Peyer's patch (tissue), 4 donors: ENCODE measurements around the gene LIMS2. TPM values are rescaled to one million over a fixed set of nuclear protein-coding genes. Genes with fewer than 3 reads are reported as not detected.
A peak's percentile ranks its signal among the peaks of the same experiment; 100 is the strongest.

Source experiments
- DNase-seq, 3 donors: peaks; one replicate each; pipeline ENCODE4 v3.0.0-alpha.2; 2017 to 2019
- H3K27ac ChIP-seq, 4 donors: fragments of 200-600 bp; sonication (generic); one replicate each; pipeline ENCODE4 v1.5.1; 2016 to 2019
- H3K27me3 ChIP-seq, 2 donors: fragments of 200-600 bp; sonication (generic); one replicate each; pipeline ENCODE4 v1.5.1; 2019
- H3K36me3 ChIP-seq, 3 donors: fragments of 200-600 bp; sonication (generic); one replicate each; pipeline ENCODE4 v1.5.1; 2016 to 2019
- H3K4me1 ChIP-seq, 4 donors: fragments of 200-600 bp; sonication (generic); one replicate each; pipeline ENCODE4 v1.5.1; 2016 to 2019
- H3K4me3 ChIP-seq, 4 donors: fragments of 200-600 bp; sonication (generic); 1 replicate in 3 of 4; 2 replicates in 1 of 4; pipeline ENCODE4 v1.5.1; 2016 to 2019; ENCODE audit warnings: mild to moderate bottlenecking in 1 of 4
- H3K9me3 ChIP-seq, 4 donors: fragments of 200-600 bp; sonication (generic); one replicate each; pipeline ENCODE4 v1.5.1; 2016 to 2019; ENCODE audit warnings: mild to moderate bottlenecking in 1 of 4
- POLR2A ChIP-seq, 2 donors: fragments of 450-650 bp; IDR thresholded peaks; one replicate each; pipeline ENCODE4 v1.5.1; 2017; ENCODE audit warnings: antibody characterized with exemption in 2 of 2, mild to moderate bottlenecking in 2 of 2, moderate library complexity in 2 of 2
- total RNA-seq, 4 donors: library from RNA; depleted of rRNA; stranded (reverse); fragments of >200 nt; gene quantifications; one replicate each; pipeline ENCODE4 v1.1.0, GENCODE V29; 2016
- TF ChIP-seq, protein P1 (sequence below), 6 experiments: fragments of 450-650 bp in 4 of 6; fragments of 200-600 bp in 2 of 6; sonication (generic) in 1 of 6; IDR thresholded peaks; one replicate each; pipeline ENCODE4 v1.5.1; 2017 to 2019; ENCODE audit warnings: antibody characterized with exemption in 6 of 6, mild to moderate bottlenecking in 3 of 6, moderate library complexity in 1 of 6

LIMS2 gene
- total RNA-seq, 4 donors from 2014 or later, result 7.7 to 95.7 (median 21.9) TPM

DNA sequence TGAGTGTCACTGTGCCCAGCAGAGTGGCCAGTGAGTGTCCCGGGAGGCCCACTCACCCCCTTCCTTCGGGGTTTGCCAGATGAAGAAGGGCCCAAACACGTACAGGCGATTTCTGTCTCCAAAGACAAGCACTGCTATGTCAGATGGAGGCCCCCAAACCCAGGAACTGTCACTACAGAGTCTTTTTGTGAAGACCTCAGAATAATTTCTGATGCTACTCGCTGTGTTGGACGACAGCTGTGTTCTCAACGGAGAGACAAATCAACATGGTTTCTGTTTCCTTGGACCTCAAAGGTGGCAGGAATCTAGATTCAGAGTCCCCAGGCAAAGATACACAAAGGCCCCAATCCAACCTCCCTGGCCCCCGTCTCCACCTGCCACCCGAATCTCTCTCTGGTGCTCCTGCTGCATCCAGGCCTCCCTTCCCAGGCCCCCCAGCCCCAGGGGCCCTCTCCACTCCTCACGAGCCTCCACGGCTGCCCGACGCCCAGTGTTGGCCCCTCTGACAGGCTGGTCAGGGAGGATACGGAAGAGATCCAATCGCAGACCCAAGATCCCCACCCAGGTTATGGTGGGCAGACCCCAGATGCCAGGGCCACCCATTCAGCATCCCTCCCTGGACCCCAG lies 31.8 kb downstream of the LIMS2 start:
- Histone ChIP-seq H3K27ac (no peak overlapping the region), H3K36me3 (peaks cover 0 to 8% (median 0%) of the 10 kb centered on the region in 3 donors), H3K4me1 (peaks cover 0 to 38% (median 22%) of the 10 kb centered on the region in 4 donors), H3K27me3 (no peaks in the 10 kb centered on the region), H3K4me3 (no peak overlapping the region), H3K9me3 (no peaks in the 10 kb centered on the region)
- TF ChIP-seq, protein P1, sequence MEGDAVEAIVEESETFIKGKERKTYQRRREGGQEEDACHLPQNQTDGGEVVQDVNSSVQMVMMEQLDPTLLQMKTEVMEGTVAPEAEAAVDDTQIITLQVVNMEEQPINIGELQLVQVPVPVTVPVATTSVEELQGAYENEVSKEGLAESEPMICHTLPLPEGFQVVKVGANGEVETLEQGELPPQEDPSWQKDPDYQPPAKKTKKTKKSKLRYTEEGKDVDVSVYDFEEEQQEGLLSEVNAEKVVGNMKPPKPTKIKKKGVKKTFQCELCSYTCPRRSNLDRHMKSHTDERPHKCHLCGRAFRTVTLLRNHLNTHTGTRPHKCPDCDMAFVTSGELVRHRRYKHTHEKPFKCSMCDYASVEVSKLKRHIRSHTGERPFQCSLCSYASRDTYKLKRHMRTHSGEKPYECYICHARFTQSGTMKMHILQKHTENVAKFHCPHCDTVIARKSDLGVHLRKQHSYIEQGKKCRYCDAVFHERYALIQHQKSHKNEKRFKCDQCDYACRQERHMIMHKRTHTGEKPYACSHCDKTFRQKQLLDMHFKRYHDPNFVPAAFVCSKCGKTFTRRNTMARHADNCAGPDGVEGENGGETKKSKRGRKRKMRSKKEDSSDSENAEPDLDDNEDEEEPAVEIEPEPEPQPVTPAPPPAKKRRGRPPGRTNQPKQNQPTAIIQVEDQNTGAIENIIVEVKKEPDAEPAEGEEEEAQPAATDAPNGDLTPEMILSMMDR (IDR thresholded peaks at IDR 0.05), result no peak
- no peak for TF ChIP-seq POLR2A (IDR thresholded peaks at IDR 0.05)
- DNase-seq, result no peak

DNA sequence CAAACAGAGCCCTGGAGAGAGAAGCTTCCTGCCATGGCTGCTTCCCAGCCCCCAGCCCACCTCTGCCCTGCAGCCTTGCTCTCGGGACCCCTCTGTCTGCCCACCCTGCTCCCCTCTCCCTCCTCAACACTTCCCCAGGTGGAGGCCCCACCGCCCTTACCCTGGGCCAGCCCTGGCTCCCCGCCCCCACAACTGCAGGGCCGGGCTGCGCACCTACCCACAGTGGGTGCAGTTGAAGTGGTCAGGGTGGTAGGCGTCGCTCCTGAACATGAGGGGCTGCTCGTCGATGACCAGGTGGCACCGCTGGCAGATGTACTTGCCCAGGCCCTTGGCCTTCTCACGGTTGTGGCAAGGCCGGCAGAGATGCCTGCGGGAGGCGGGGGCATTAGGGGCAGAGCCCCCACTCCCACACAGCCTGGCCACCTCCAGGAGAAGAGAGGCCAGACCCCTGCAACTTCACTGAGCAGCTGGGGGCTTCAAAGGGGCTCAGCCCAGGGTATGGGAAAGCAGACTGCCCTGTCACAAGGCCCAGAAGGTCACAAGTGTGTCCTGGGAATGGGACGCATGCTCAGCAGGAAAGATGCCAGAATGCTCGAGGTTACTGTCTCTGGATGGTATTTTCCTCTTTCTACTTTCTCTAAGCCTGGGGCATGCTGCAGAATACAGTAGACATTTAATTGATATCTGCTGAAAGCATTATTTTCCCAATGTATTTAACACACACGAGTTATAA lies 32.5 kb downstream of the LIMS2 start:
- Histone ChIP-seq H3K27ac (peak overlapping the region in 1 of 4 donors; percentile 83), H3K36me3 (peaks cover 0 to 9% (median 0%) of the 10 kb centered on the region in 3 donors), H3K9me3 (no peaks in the 10 kb centered on the region), H3K27me3 (no peaks in the 10 kb centered on the region), H3K4me1 (peaks cover 0 to 45% (median 23%) of the 10 kb centered on the region in 4 donors), H3K4me3 (no peak overlapping the region)
- no peak for DNase-seq
- TF ChIP-seq, protein P1 (IDR thresholded peaks at IDR 0.05), result no peak
- TF ChIP-seq POLR2A (IDR thresholded peaks at IDR 0.05), result no peak

- no peaks in the 10 kb centered on the region for H3K9me3 ChIP-seq
- peak overlapping the region in 1 of 4 donors; percentile 27 for H3K4me3 ChIP-seq
- peak overlapping the region in 1 of 4 donors; percentile 83 for H3K27ac ChIP-seq
- H3K36me3 ChIP-seq, result peaks cover 0 to 14% (median 0%) of the 10 kb centered on the region in 3 donors
- peaks cover 0 to 54% (median 27%) of the 10 kb centered on the region in 4 donors for H3K4me1 ChIP-seq
- H3K27me3 ChIP-seq, result no peaks in the 10 kb centered on the region
- peak in 1 of 3 donors; percentile 61 for DNase-seq
- TF ChIP-seq, protein P1 (IDR thresholded peaks at IDR 0.05), result no peak
- no peak for TF ChIP-seq POLR2A (IDR thresholded peaks at IDR 0.05)
Observed at GRCh38 chr2:127641846-127642507, 33.4 kb downstream of the LIMS2 start.

DNA sequence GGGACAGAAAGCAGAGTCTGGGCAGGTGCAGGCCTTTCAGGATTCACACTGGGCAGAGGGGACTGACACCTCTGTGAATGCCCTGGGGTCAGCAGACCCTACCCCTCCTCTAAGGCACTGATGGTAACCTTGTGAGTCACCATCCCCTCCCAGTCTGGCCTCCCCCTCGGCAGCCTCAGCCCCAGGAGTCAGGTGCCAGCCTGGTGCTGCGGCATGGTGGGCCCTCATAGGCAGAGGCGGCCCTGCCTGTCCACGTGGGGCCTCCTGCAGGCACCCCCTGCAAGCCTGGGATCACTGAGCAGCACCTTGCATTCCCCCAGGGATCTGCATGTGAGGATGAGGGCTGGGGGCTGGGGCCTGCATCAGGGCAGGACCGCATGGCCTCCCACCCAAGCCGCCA lies 34.2 kb downstream of the LIMS2 start:
- DNase-seq, result no peak
- peak overlapping the region in 1 of 4 donors; percentile 83 for H3K27ac ChIP-seq
- no peaks in the 10 kb centered on the region for H3K9me3 ChIP-seq
- H3K4me3 ChIP-seq, result no peak overlapping the region
- H3K27me3 ChIP-seq, result no peaks in the 10 kb centered on the region
- H3K36me3 ChIP-seq, result peaks cover 0 to 20% (median 0%) of the 10 kb centered on the region in 3 donors
- H3K4me1 ChIP-seq, result peaks cover 0 to 63% (median 25%) of the 10 kb centered on the region in 4 donors
- TF ChIP-seq, protein P1 (IDR thresholded peaks at IDR 0.05), result no peak
- TF ChIP-seq POLR2A (IDR thresholded peaks at IDR 0.05), result no peak
